Measurements from ENCODE around the gene IQSEC2.
A peak's percentile ranks its signal among the peaks of the same experiment; 100 is the strongest.

The IQSEC2 gene

GRCh38 chrX:53244610-53245009, 36.8 kb downstream of the IQSEC2 start:
- DNase-seq (ENCODE audit: low read depth, low spot score) = no peak

GRCh38 chrX:53242310-53242709, 39.1 kb downstream of the IQSEC2 start:
- DNase-seq (ENCODE audit: low read depth, low spot score) = no peak

GRCh38 chrX:53241558-53241957, 39.8 kb downstream of the IQSEC2 start:
- no peak for DNase-seq (ENCODE audit: low read depth, low spot score)

- no peak for DNase-seq (ENCODE audit: low read depth, low spot score)
Measured at GRCh38 chrX:53239474-53239873, 41.9 kb downstream of the IQSEC2 start.

GRCh38 chrX:53237056-53237455, 44.3 kb downstream of the IQSEC2 start:
- DNase-seq (ENCODE audit: low read depth, low spot score) = no peak

- DNase-seq (ENCODE audit: low read depth, low spot score) = no peak
Measured at GRCh38 chrX:53236025-53236679, 45.2 kb downstream of the IQSEC2 start.

- no peak for DNase-seq (ENCODE audit: low read depth, low spot score)
Measured at GRCh38 chrX:53235566-53235965, 45.8 kb downstream of the IQSEC2 start.

GRCh38 chrX:53234484-53234883, 46.9 kb downstream of the IQSEC2 start:
- DNase-seq (ENCODE audit: low read depth, low spot score) = no peak

- no peak for DNase-seq (ENCODE audit: low read depth, low spot score)
Measured at GRCh38 chrX:53233536-53233935, 47.8 kb downstream of the IQSEC2 start.

GRCh38 chrX:53230116-53230515, 51.3 kb downstream of the IQSEC2 start:
- DNase-seq (ENCODE audit: low read depth, low spot score) = no peak

- no peak for DNase-seq (ENCODE audit: low read depth, low spot score)
Measured at GRCh38 chrX:53227224-53227765, 54.1 kb downstream of the IQSEC2 start.

GRCh38 chrX:53224860-53225797, 56.3 kb downstream of the IQSEC2 start, which contains the start of gene KDM5C:
KDM5C (minus strand) TSS chrX:53225207; CDS start chrX:53224889, 318 bp downstream.
- peak; percentile 63 for DNase-seq (ENCODE audit: low read depth, low spot score)

- DNase-seq (ENCODE audit: low read depth, low spot score) = no peak
Measured at GRCh38 chrX:53223955-53224859, 57.2 kb downstream of the IQSEC2 start.

- DNase-seq (ENCODE audit: low read depth, low spot score) = no peak
Measured at GRCh38 chrX:53223068-53223693, 58.2 kb downstream of the IQSEC2 start.
